T-helper 22 cell (primary cell): ENCODE results near the gene NME4.
"Not testable (repeated sequence)": the region's sequence is repeated elsewhere in the genome, so short reads cannot be mapped to it uniquely, and the experiment has no call there.

ENCODE experiments used
- DNase-seq: peaks from one replicate; pipeline ENCODE4 v3.0.0-alpha.2; 2020; ENCODE audit warnings: low read depth

NME4 gene

GRCh38 chr16:398561-399339, 1.8 kb downstream of the NME4 start:
- DNase-seq: no peak

GRCh38 chr16:399340-400019, 2.5 kb downstream of the NME4 start:
- DNase-seq: no peak

GRCh38 chr16:400061-400591, 3.1 kb downstream of the NME4 start:
- DNase-seq: no peak

DNA sequence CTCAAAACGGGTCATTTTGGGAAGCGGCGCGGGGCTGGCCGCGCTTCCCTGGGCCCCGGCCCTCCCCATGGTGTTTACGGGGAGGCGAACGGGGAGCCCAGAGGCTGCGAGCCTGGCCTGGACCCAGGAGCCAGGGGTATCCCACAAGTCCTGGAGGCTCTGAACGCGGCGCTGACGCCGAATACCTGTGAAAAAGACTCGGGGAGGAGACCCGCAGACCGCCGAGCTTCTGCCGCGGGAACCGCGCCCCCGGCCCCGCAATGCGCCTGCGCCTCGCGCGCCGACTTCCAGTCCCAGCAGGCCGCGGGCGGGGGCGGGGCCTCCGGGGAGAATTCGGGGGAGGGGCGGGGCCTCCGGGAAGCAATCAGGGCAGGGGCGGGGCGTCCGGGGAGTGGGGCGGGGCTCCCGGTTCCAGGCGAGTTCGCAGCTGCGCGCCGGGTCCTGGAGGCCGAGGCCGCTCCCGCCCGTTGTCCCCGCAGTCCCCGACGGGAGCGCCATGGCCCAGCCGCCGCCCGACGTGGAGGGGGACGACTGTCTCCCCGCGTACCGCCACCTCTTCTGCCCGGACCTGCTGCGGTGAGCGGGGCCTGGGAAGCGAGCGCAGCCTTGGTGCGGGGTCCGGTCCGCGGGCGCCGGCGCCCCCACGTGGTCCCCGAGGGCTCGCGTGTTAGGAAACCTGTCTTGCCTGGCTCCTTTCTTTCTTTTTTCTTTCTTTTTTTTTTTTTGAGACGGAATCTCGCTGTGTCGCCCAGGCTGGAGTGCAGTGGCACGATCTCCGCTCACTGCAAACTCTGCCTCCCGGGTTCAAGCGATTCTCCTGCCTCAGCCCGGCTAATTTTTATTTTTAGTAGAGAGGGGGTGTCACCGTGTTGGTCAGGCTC, 4.7 kb downstream of the NME4 start, which contains the start of gene DECR2:
DECR2 (plus strand) TSS at position 418 of the 881 bp plus-strand sequence; CDS start at position 497, 79 bp downstream.
- peak; percentile 94 for DNase-seq

GRCh38 chr16:404971-405486, 8.0 kb downstream of the NME4 start:
- no peak for DNase-seq

DNA sequence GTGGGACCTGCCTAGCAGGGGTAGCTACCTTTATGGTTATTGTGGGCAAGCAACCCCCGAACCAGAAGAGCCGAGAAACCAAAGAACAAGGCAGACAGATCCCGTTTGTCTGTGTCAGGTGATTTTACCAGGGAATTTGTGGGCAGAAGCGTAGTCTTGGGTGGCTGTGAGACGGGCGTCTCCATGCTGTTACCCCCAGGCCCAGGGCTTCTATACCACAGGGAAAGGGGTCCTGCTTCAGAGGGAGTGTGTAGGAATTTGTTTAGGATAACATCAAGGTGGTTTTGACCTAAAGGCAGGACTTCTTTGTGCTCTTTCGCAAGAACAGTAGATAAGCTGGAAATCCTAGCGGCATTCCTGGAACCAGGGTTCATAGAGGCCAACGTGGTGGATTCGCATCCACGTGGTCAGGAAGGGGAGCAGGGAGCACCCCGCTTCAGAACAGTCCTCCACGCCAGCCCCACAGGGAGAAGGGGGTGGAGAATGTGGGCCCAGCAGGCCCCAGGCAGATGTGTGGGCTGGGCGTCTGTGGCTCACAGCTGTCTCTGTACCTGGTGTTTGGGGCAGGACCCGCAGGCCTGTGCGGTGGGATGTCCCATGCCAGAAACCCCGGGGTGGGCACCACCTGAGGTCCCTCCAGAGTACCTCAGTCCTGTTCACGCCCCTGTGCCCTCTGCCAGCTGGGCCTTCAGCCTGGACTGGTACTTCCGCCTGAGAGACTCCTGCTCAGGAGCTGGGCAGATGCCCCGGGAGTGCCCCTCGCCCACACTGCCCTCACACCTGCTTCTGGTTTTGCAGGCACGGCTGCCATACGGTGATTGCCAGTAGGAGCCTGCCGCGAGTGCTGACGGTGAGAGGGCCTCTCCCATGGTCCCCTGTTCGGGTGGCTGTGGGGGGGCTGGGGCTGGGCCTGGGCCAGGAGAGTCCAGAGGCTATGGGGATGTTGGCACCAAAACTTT, 8.8 kb downstream of the NME4 start:
- DNase-seq: no peak

DNA sequence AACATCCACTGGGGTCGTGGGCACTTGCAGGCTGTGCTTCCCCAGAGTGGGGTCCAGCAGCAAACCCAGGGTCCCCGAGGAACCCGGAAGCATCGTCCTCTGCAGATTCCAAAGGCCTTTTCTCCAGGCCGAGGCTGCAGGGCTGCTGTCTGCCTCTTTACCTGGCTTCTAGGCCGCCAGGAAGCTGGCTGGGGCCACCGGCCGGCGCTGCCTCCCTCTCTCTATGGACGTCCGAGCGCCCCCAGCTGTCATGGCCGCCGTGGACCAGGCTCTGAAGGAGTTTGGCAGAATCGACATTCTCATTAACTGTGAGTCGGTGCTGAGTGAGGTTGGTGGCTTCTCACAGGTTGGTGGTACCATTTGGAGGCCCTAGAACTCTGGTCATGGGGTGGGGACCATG, 10.3 kb downstream of the NME4 start:
- no peak for DNase-seq

- DNase-seq: no peak
These were observed 13.6 kb downstream of the NME4 start for GRCh38 chr16:410516-411178.

DNA sequence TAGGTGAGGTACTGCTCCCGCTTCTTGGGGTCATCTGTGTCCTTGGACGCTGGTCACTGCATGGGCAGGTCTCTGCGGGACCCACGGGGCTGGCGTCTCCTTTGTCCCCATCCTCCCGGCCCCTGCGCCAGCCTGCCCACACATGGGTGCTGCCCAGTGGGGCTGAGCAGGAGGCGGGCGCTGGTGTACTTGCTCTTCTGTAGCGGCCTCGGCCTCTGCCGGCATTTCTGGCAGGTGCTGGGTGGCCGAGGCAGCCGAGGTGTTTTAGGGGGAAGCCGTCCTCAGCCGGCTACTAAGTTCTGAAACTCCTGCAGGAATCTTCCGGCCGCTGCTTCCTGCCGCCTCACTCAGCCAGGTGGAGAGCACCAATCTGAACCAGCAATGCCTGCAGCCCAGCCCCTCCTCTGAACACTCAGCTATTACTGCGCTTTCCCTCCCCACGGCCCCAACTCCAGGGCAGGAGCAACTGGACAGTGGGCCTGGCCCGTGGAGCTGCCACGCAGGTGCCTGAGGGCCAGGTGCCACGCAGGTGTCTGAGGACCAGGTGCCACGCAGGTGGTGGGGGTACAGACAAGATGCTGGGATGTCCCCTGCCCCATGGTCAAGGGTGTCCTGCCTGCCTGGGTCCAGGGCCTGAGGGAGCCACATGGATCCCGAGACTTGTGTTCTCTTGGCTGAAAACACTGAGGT, 14.7 kb downstream of the NME4 start:
- DNase-seq: no peak

DNA sequence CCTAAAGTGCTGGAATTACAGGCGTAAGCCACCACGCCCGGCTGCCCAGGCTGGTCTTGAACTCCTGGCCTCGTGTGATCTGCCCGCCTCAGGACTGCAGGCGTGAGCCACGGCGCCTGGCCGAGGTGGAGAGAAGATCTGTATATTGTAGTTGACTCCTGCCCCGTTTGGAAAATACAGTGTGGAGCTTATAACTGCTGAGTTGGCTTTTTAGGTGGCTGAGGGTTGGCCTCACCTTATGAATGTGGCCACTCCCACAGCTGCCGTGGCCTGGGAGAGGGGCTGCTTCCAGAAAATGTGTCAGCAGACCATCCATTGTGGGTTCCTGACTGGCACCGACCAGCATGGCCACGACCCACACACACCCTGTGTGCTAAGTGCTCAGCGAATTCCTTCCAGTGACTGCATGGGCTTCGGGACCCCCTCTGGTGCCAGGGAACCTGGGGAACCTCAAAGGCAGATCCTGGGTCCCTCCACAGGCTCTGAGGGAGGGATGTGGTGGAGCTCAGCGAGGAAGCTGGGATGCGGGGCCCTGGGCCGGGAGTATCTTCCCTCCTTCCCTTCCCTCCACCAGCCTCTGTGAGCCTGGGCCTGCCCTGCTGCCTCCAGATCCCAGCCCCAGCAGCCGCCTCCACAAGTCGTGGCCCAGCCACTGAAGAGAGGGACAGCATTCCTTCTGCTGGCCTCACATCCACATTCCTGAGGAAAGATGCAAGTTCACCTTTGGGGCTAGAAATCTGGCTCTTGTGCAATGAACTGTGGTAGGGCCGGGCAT, 17.6 kb downstream of the NME4 start:
- no peak for DNase-seq

- not testable (repeated sequence) for DNase-seq
These were observed 18.1 kb downstream of the NME4 start for GRCh38 chr16:415170-415498.

- DNase-seq: not testable (repeated sequence)
These were observed 25.2 kb downstream of the NME4 start for GRCh38 chr16:422179-422578.

GRCh38 chr16:424033-424622, 27.1 kb downstream of the NME4 start:
- DNase-seq: no peak

GRCh38 chr16:424623-425081, 27.7 kb downstream of the NME4 start:
- DNase-seq: no peak

- DNase-seq: peak; percentile 72
These were observed 28.2 kb downstream of the NME4 start, which contains the start of gene RAB11FIP3 for GRCh38 chr16:425082-425718. TSS of gene RAB11FIP3 (plus strand) at chr16:425649. CDS start at chr16:426007, 358 bp downstream.

- DNase-seq: no peak
These were observed 28.7 kb downstream of the NME4 start for GRCh38 chr16:425740-426114.

DNA sequence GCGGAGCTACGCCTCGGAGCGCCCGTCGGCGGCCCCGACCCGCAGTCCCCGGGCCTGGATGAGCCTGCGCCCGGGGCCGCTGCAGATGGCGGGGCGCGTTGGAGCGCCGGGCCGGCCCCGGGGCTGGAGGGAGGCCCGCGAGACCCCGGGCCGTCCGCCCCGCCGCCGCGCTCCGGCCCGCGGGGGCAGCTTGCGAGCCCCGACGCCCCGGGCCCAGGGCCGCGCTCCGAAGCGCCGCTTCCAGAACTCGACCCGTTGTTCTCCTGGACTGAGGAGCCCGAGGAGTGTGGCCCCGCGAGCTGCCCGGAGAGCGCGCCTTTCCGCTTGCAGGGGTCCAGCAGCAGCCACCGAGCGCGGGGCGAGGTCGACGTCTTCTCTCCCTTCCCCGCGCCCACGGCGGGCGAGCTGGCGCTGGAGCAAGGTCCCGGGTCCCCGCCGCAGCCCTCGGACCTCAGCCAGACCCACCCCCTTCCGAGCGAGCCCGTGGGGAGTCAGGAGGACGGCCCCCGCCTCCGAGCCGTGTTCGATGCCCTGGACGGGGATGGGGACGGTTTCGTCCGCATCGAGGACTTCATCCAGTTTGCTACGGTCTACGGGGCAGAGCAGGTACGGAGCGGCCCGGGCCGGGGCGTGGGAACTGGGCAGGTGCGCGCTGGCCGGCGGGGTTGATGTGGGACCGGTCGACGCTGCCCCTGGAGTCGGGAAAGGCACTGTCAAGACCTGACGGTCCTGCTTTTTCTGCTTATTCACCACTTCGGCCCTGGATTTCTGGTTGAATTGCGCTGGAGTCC, 29.3 kb downstream of the NME4 start:
- DNase-seq: no peak
